ENCODE data around the gene ARID4A. TPM values are rescaled to one million over a fixed set of nuclear protein-coding genes. Genes with fewer than 3 reads are reported as not detected.

ARID4A gene
- polyA plus RNA-seq, 1 donor from 2014 or later = 37.1 TPM

GRCh38 chr14:58282925-58283593 lies 15.3 kb upstream of the ARID4A start:
- Mint-ChIP-seq H3K27ac (peak overlapping the region in 2 of 3 donors; percentile 46 to 94), H3K4me3 (no peak overlapping the region), H3K36me3 (peaks cover 5% of the 10 kb centered on the region), H3K27me3 (no peaks in the 10 kb centered on the region), H3K9me3 (no peaks in the 10 kb centered on the region), H3K4me1 (peaks cover 20 to 33% (median 32%) of the 10 kb centered on the region in 3 donors)

- H3K4me3 Mint-ChIP-seq = no peak overlapping the region
- H3K36me3 Mint-ChIP-seq = peaks cover 5% of the 10 kb centered on the region
- H3K4me1 Mint-ChIP-seq = peaks cover 22 to 36% (median 35%) of the 10 kb centered on the region in 3 donors
- peak overlapping the region in 2 of 3 donors; percentile 6 to 46 for H3K27ac Mint-ChIP-seq
- no peaks in the 10 kb centered on the region for H3K27me3 Mint-ChIP-seq
- no peaks in the 10 kb centered on the region for H3K9me3 Mint-ChIP-seq
These were observed 14.6 kb upstream of the ARID4A start for GRCh38 chr14:58283730-58284129.

- Mint-ChIP-seq H3K4me3 (no peak overlapping the region), H3K9me3 (no peaks in the 10 kb centered on the region), H3K27me3 (no peaks in the 10 kb centered on the region), H3K27ac (peak overlapping the region in 2 of 3 donors; percentile 1 to 49), H3K36me3 (peaks cover 7% of the 10 kb centered on the region), H3K4me1 (peaks cover 26 to 42% (median 40%) of the 10 kb centered on the region in 3 donors)
These were observed 13.2 kb upstream of the ARID4A start for GRCh38 chr14:58285132-58285531.

GRCh38 chr14:58287607-58288042 lies 10.7 kb upstream of the ARID4A start:
- no peaks in the 10 kb centered on the region for H3K27me3 Mint-ChIP-seq
- H3K27ac Mint-ChIP-seq = no peak overlapping the region
- peaks cover 25 to 40% (median 28%) of the 10 kb centered on the region in 3 donors for H3K4me1 Mint-ChIP-seq
- H3K4me3 Mint-ChIP-seq = no peak overlapping the region
- H3K9me3 Mint-ChIP-seq = no peaks in the 10 kb centered on the region
- peaks cover 9% of the 10 kb centered on the region for H3K36me3 Mint-ChIP-seq

GRCh38 chr14:58288106-58288792 lies 10.1 kb upstream of the ARID4A start:
- Mint-ChIP-seq H3K36me3 (peaks cover 9% of the 10 kb centered on the region), H3K4me1 (peaks cover 25 to 40% (median 26%) of the 10 kb centered on the region in 3 donors), H3K4me3 (no peak overlapping the region), H3K27ac (no peak overlapping the region), H3K27me3 (no peaks in the 10 kb centered on the region), H3K9me3 (no peaks in the 10 kb centered on the region)

- Mint-ChIP-seq H3K9me3 (no peaks in the 10 kb centered on the region), H3K4me3 (no peak overlapping the region), H3K4me1 (peaks cover 26 to 37% (median 28%) of the 10 kb centered on the region in 3 donors)
These were observed 6.7 kb upstream of the ARID4A start for GRCh38 chr14:58291646-58292045.

GRCh38 chr14:58292187-58292586 lies 6.2 kb upstream of the ARID4A start:
- H3K4me3 Mint-ChIP-seq = peak overlapping the region in 1 of 4 donors; percentile 83
- no peaks in the 10 kb centered on the region for H3K27me3 Mint-ChIP-seq
- peaks cover 9% of the 10 kb centered on the region for H3K36me3 Mint-ChIP-seq
- peaks cover 25 to 42% (median 28%) of the 10 kb centered on the region in 3 donors for H3K4me1 Mint-ChIP-seq
- no peaks in the 10 kb centered on the region for H3K9me3 Mint-ChIP-seq
- H3K27ac Mint-ChIP-seq = peak overlapping the region in 1 of 3 donors; percentile 80

More at GRCh38 chr14:58291646-58292045, 6.7 kb upstream of the ARID4A start:
- H3K27me3 Mint-ChIP-seq = no peaks in the 10 kb centered on the region
- peak overlapping the region in 1 of 3 donors; percentile 19 for H3K27ac Mint-ChIP-seq
- H3K36me3 Mint-ChIP-seq = peaks cover 9% of the 10 kb centered on the region

- H3K4me3 Mint-ChIP-seq = peak overlapping the region in 2 of 4 donors; percentile 9 to 43
These were observed 4.2 kb upstream of the ARID4A start for GRCh38 chr14:58294201-58294600.

GRCh38 chr14:58296726-58297125 lies 1.6 kb upstream of the ARID4A start:
- H3K36me3 Mint-ChIP-seq = no peaks in the 10 kb centered on the region
- peaks cover 6 to 37% (median 17%) of the 10 kb centered on the region in 3 donors for H3K4me1 Mint-ChIP-seq
- H3K9me3 Mint-ChIP-seq = no peaks in the 10 kb centered on the region
- H3K27me3 Mint-ChIP-seq = no peaks in the 10 kb centered on the region
- H3K4me3 Mint-ChIP-seq = no peak overlapping the region
- no peak overlapping the region for H3K27ac Mint-ChIP-seq

More at GRCh38 chr14:58294201-58294600, 4.2 kb upstream of the ARID4A start:
- no peaks in the 10 kb centered on the region for H3K9me3 Mint-ChIP-seq
- peaks cover 22 to 34% (median 23%) of the 10 kb centered on the region in 3 donors for H3K4me1 Mint-ChIP-seq
- peak overlapping the region in 2 of 3 donors; percentile 39 for H3K27ac Mint-ChIP-seq
- H3K27me3 Mint-ChIP-seq = no peaks in the 10 kb centered on the region
- H3K36me3 Mint-ChIP-seq = peaks cover 6% of the 10 kb centered on the region

GRCh38 chr14:58297412-58297761 lies 968 bp upstream of the ARID4A start:
- no peak overlapping the region for H3K27ac Mint-ChIP-seq
- H3K4me1 Mint-ChIP-seq = peaks cover 5 to 40% (median 16%) of the 10 kb centered on the region in 3 donors
- no peaks in the 10 kb centered on the region for H3K9me3 Mint-ChIP-seq
- no peaks in the 10 kb centered on the region for H3K36me3 Mint-ChIP-seq
- no peak overlapping the region for H3K4me3 Mint-ChIP-seq
- no peaks in the 10 kb centered on the region for H3K27me3 Mint-ChIP-seq

- H3K27ac Mint-ChIP-seq = no peak overlapping the region
- H3K9me3 Mint-ChIP-seq = no peaks in the 10 kb centered on the region
- no peak overlapping the region for H3K4me3 Mint-ChIP-seq
- peaks cover 0 to 36% (median 13%) of the 10 kb centered on the region in 3 donors for H3K4me1 Mint-ChIP-seq
- H3K36me3 Mint-ChIP-seq = no peaks in the 10 kb centered on the region
- no peaks in the 10 kb centered on the region for H3K27me3 Mint-ChIP-seq
These were observed 436 bp upstream of the ARID4A start for GRCh38 chr14:58297762-58298476.

GRCh38 chr14:58299401-58300330 lies 1.3 kb downstream of the ARID4A start:
- Mint-ChIP-seq H3K27me3 (no peaks in the 10 kb centered on the region), H3K36me3 (peaks cover 2% of the 10 kb centered on the region), H3K4me1 (peaks cover 0 to 35% (median 13%) of the 10 kb centered on the region in 3 donors), H3K27ac (peak overlapping the region; percentile 31 to 93 (median 78)), H3K9me3 (no peaks in the 10 kb centered on the region), H3K4me3 (peak overlapping the region; percentile 94 to 98 (median 97))

- Mint-ChIP-seq H3K4me3 (no peak overlapping the region), H3K9me3 (no peaks in the 10 kb centered on the region), H3K27ac (no peak overlapping the region), H3K4me1 (peaks cover 7 to 26% (median 7%) of the 10 kb centered on the region in 3 donors), H3K36me3 (peaks cover 2% of the 10 kb centered on the region), H3K27me3 (no peaks in the 10 kb centered on the region)
These were observed 3.1 kb downstream of the ARID4A start for GRCh38 chr14:58301416-58301815.

GRCh38 chr14:58305730-58306129 lies 7.4 kb downstream of the ARID4A start:
- Mint-ChIP-seq H3K9me3 (no peaks in the 10 kb centered on the region), H3K4me1 (peaks cover 0 to 12% (median 10%) of the 10 kb centered on the region in 3 donors), H3K4me3 (no peak overlapping the region), H3K27ac (no peak overlapping the region), H3K27me3 (no peaks in the 10 kb centered on the region), H3K36me3 (peaks cover 8% of the 10 kb centered on the region)

Measured in IgD-negative memory B cell (primary cell).